ENCODE measurements around the gene MBNL1. TPM values are rescaled to one million over a fixed set of nuclear protein-coding genes. Genes with fewer than 3 reads are reported as not detected.
A peak's percentile ranks its signal among the peaks of the same experiment; 100 is the strongest.

Gene MBNL1
- total and polyA plus RNA-seq, 3 experiments from 2014 or later = 303 to 391 (median 386) TPM

DNA sequence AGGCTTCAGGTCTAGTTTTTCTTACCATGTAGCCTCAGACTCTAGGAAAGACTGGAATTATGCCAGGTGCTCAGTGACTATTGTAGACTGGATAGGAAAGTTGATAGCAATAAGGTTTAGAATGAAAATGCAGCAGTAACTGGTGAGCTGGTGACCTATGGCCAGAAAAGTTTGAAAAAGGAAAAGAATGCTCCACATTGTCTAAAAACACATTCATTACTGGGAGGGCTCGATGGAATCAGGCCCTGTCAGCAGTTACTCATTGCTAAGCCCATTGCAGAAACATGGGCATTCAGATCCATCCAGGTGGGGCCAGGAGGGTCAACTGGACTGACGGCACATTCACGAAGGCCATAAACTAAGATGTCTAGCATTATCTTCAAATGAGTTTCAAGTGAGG, 8.7 kb upstream of the MBNL1 start:
- Mint-ChIP-seq H3K9me3 (no peaks in the 10 kb centered on the region), H3K27ac (peak overlapping the region; percentile 58 to 93 (median 89)), H3K4me3 (peak overlapping the region in 5 of 7 donors; percentile 48 to 60 (median 55)), H3K27me3 (no peaks in the 10 kb centered on the region), H3K4me1 (peaks cover 83 to 94% (median 92%) of the 10 kb centered on the region in 3 donors), H3K36me3 (peaks cover 9 to 23% (median 9%) of the 10 kb centered on the region in 3 donors)
- peak overlapping the region; percentile 20 for H3K4me3 ChIP-seq (ENCODE audit: low read length)
- H3K4me1 ChIP-seq (ENCODE audit: insufficient read depth, low read length) = peaks cover 87% of the 10 kb centered on the region
- no peak for DNase-seq
- no peaks in the 10 kb centered on the region for H3K27me3 ChIP-seq (ENCODE audit: insufficient read depth, low read length, poor library complexity, severe bottlenecking)
- H3K27ac ChIP-seq (ENCODE audit: low read depth, low read length) = no peak overlapping the region
- CTCF ChIA-PET = interaction anchor here (1.0 kb wide), 1 partner anchor 68 kb away, joined by 3 read pairs; no protein-coding TSS in a partner anchor
- H3K36me3 ChIP-seq (ENCODE audit: insufficient read depth, low read length) = no peaks in the 10 kb centered on the region
- no peaks in the 10 kb centered on the region for H3K9me3 ChIP-seq (ENCODE audit: low read length)
- POLR2A ChIA-PET = interaction anchor here (0.5 to 8.6 kb wide), 4 partner anchors 9 to 52 kb away, joined by 3 to 59 read pairs (median 4); partner anchors contain the start of gene MBNL1

GRCh38 chr3:152260529-152260928, 8.2 kb upstream of the MBNL1 start:
- peaks cover 84 to 94% (median 92%) of the 10 kb centered on the region in 3 donors for H3K4me1 Mint-ChIP-seq
- CTCF ChIA-PET = interaction anchor here (1.3 kb wide), 1 partner anchor 12 kb away, joined by 4 read pairs; no protein-coding TSS in a partner anchor

GRCh38 chr3:152261329-152261728, 7.4 kb upstream of the MBNL1 start:
- Histone ChIP-seq H3K9me3 (ENCODE audit: low read length) (no peaks in the 10 kb centered on the region), H3K27me3 (ENCODE audit: insufficient read depth, low read length, poor library complexity, severe bottlenecking) (no peaks in the 10 kb centered on the region), H3K4me3 (ENCODE audit: low read length) (no peak overlapping the region), H3K27ac (ENCODE audit: low read depth, low read length) (no peak overlapping the region), H3K4me1 (ENCODE audit: insufficient read depth, low read length) (peaks cover 87% of the 10 kb centered on the region), H3K36me3 (ENCODE audit: insufficient read depth, low read length) (no peaks in the 10 kb centered on the region)
- H3K27ac Mint-ChIP-seq = peak overlapping the region; percentile 36 to 93 (median 67)
- H3K9me3 Mint-ChIP-seq = no peaks in the 10 kb centered on the region
- ChIA-PET CTCF (interaction anchor here (1.3 kb wide), 1 partner anchor 13 kb away, joined by 4 read pairs; no protein-coding TSS in a partner anchor), POLR2A (no interaction called here)
- H3K27me3 Mint-ChIP-seq = no peaks in the 10 kb centered on the region
- DNase-seq = no peak
- peaks cover 83 to 94% (median 92%) of the 10 kb centered on the region in 3 donors for H3K4me1 Mint-ChIP-seq
- peaks cover 9 to 23% (median 9%) of the 10 kb centered on the region in 3 donors for H3K36me3 Mint-ChIP-seq
- H3K4me3 Mint-ChIP-seq = no peak overlapping the region

More at GRCh38 chr3:152260529-152260928, 8.2 kb upstream of the MBNL1 start:
- H3K27ac Mint-ChIP-seq = peak overlapping the region; percentile 7 to 93 (median 87)
- H3K36me3 Mint-ChIP-seq = peaks cover 9 to 23% (median 9%) of the 10 kb centered on the region in 3 donors
- H3K9me3 ChIP-seq (ENCODE audit: low read length) = no peaks in the 10 kb centered on the region
- H3K36me3 ChIP-seq (ENCODE audit: insufficient read depth, low read length) = no peaks in the 10 kb centered on the region
- H3K4me1 ChIP-seq (ENCODE audit: insufficient read depth, low read length) = peaks cover 87% of the 10 kb centered on the region
- H3K27ac ChIP-seq (ENCODE audit: low read depth, low read length) = no peak overlapping the region
- POLR2A ChIA-PET = interaction anchor here (0.5 to 8.6 kb wide), 4 partner anchors 8 to 52 kb away, joined by 3 to 59 read pairs (median 4); partner anchors contain the start of gene MBNL1
- H3K27me3 ChIP-seq (ENCODE audit: insufficient read depth, low read length, poor library complexity, severe bottlenecking) = no peaks in the 10 kb centered on the region
- no peaks in the 10 kb centered on the region for H3K27me3 Mint-ChIP-seq
- no peak for DNase-seq
- H3K9me3 Mint-ChIP-seq = no peaks in the 10 kb centered on the region
- H3K4me3 Mint-ChIP-seq = peak overlapping the region in 5 of 7 donors; percentile 1 to 56 (median 44)
- H3K4me3 ChIP-seq (ENCODE audit: low read length) = no peak overlapping the region

DNA sequence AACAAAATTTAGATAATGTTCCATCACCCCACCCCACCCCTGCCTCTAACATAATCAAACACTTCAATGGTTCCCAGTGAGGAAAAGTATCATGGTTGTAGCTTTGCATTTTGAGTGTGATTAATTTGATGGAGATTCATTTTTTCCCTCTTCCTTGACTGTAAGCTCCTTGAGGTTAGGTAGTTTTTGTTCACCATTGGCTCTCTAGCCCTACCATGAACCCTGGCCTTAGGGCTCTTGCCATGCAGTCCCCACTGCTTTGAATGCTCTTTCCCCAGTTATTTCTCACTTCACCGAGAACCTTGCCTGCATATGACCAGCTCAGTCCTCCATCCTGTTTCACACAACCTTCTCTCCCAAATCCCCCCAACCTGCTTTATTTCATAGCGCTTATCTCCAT, 5.0 kb upstream of the MBNL1 start:
- peaks cover 82 to 93% (median 89%) of the 10 kb centered on the region in 3 donors for H3K4me1 Mint-ChIP-seq
- Histone ChIP-seq H3K4me1 (ENCODE audit: insufficient read depth, low read length) (peaks cover 85% of the 10 kb centered on the region), H3K9me3 (ENCODE audit: low read length) (no peaks in the 10 kb centered on the region), H3K4me3 (ENCODE audit: low read length) (no peak overlapping the region), H3K36me3 (ENCODE audit: insufficient read depth, low read length) (no peaks in the 10 kb centered on the region), H3K27me3 (ENCODE audit: insufficient read depth, low read length, poor library complexity, severe bottlenecking) (no peaks in the 10 kb centered on the region), H3K27ac (ENCODE audit: low read depth, low read length) (no peak overlapping the region)
- ChIA-PET CTCF (no interaction called here), POLR2A (interaction anchor here (0.6 to 0.9 kb wide), 3 partner anchors 9 to 60 kb away, joined by 3 to 4 read pairs (median 3); no protein-coding TSS in a partner anchor)
- DNase-seq = no peak
- H3K27me3 Mint-ChIP-seq = no peaks in the 10 kb centered on the region
- peak overlapping the region; percentile 19 to 89 (median 69) for H3K27ac Mint-ChIP-seq
- H3K4me3 Mint-ChIP-seq = peak overlapping the region in 5 of 7 donors; percentile 22 to 79 (median 25)
- H3K36me3 Mint-ChIP-seq = peaks cover 9 to 26% (median 13%) of the 10 kb centered on the region in 3 donors
- no peaks in the 10 kb centered on the region for H3K9me3 Mint-ChIP-seq

DNA sequence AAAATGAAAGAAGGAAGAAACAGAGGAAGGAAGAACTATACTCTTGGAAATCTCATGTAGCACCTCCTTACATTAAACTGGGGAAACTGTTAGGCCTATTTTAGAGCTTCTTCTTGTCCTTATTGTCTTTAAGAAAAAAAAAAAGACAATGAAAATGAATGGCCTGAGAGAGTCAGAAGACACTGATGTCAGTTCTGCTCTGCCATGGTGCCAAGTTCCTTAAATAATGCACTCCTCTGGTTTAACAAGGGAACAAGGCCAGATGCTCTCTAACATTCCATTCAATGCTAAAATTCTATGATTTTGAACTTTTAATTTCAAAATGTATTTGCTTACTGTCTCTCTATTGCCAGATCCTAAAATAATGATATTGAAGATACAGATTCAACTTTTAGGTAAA, 4.4 kb upstream of the MBNL1 start:
- H3K4me3 ChIP-seq (ENCODE audit: low read length) = no peak overlapping the region
- Mint-ChIP-seq H3K36me3 (peaks cover 9 to 30% (median 13%) of the 10 kb centered on the region in 3 donors), H3K27me3 (peaks cover 0 to under 1% of the 10 kb centered on the region in 2 donors), H3K27ac (peak overlapping the region in 6 of 8 donors; percentile 19 to 86 (median 61)), H3K4me3 (peak overlapping the region in 3 of 7 donors; percentile 38 to 58 (median 41)), H3K9me3 (no peaks in the 10 kb centered on the region), H3K4me1 (peaks cover 77 to 86% (median 83%) of the 10 kb centered on the region in 3 donors)
- ChIA-PET CTCF (no interaction called here), POLR2A (interaction anchor here (0.8 kb wide), 1 partner anchor 31 kb away, joined by 3 read pairs; no protein-coding TSS in a partner anchor)
- peaks cover 79% of the 10 kb centered on the region for H3K4me1 ChIP-seq (ENCODE audit: insufficient read depth, low read length)
- H3K9me3 ChIP-seq (ENCODE audit: low read length) = no peaks in the 10 kb centered on the region
- no peaks in the 10 kb centered on the region for H3K36me3 ChIP-seq (ENCODE audit: insufficient read depth, low read length)
- no peak for DNase-seq
- no peak overlapping the region for H3K27ac ChIP-seq (ENCODE audit: low read depth, low read length)
- no peaks in the 10 kb centered on the region for H3K27me3 ChIP-seq (ENCODE audit: insufficient read depth, low read length, poor library complexity, severe bottlenecking)

GRCh38 chr3:152266221-152266995, 2.3 kb upstream of the MBNL1 start:
- CTCF ChIA-PET = interaction anchor here (3.5 kb wide), 1 partner anchor 10 kb away, joined by 37 read pairs; no protein-coding TSS in a partner anchor
- Histone ChIP-seq H3K4me1 (ENCODE audit: insufficient read depth, low read length) (peaks cover 59% of the 10 kb centered on the region), H3K27ac (ENCODE audit: low read depth, low read length) (peak overlapping the region; percentile 10), H3K4me3 (ENCODE audit: low read length) (peak overlapping the region; percentile 97), H3K36me3 (ENCODE audit: insufficient read depth, low read length) (peaks cover 7% of the 10 kb centered on the region), H3K9me3 (ENCODE audit: low read length) (no peaks in the 10 kb centered on the region), H3K27me3 (ENCODE audit: insufficient read depth, low read length, poor library complexity, severe bottlenecking) (no peaks in the 10 kb centered on the region)
- H3K9me3 Mint-ChIP-seq = no peaks in the 10 kb centered on the region
- H3K27ac Mint-ChIP-seq = peak overlapping the region; percentile 70 to 100 (median 96)
- H3K27me3 Mint-ChIP-seq = peaks cover 0 to 3% of the 10 kb centered on the region in 2 donors
- POLR2A ChIA-PET = interaction anchor here (1.1 to 4.5 kb wide), 3 partner anchors 8 to 22 kb away, joined by 7 to 64 read pairs (median 53); no protein-coding TSS in a partner anchor
- no peak for DNase-seq
- peaks cover 61 to 70% (median 67%) of the 10 kb centered on the region in 3 donors for H3K4me1 Mint-ChIP-seq
- H3K4me3 Mint-ChIP-seq = peak overlapping the region; percentile 60 to 100 (median 99)
- H3K36me3 Mint-ChIP-seq = peaks cover 9 to 43% (median 15%) of the 10 kb centered on the region in 3 donors

- ChIA-PET CTCF (interaction anchor here (0.7 to 3.5 kb wide), 10 partner anchors 11 to 175 kb away, joined by 3 to 37 read pairs (median 8); no protein-coding TSS in a partner anchor), POLR2A (interaction anchor here (0.6 to 4.5 kb wide), 19 partner anchors 8 to 165 kb away, joined by 3 to 64 read pairs (median 6); no protein-coding TSS in a partner anchor)
- Histone ChIP-seq H3K36me3 (ENCODE audit: insufficient read depth, low read length) (peaks cover 7% of the 10 kb centered on the region), H3K27ac (ENCODE audit: low read depth, low read length) (peak overlapping the region; percentile 96), H3K4me1 (ENCODE audit: insufficient read depth, low read length) (peaks cover 56% of the 10 kb centered on the region), H3K4me3 (ENCODE audit: low read length) (peak overlapping the region; percentile 97), H3K9me3 (ENCODE audit: low read length) (no peaks in the 10 kb centered on the region), H3K27me3 (ENCODE audit: insufficient read depth, low read length, poor library complexity, severe bottlenecking) (no peaks in the 10 kb centered on the region)
- Mint-ChIP-seq H3K9me3 (no peaks in the 10 kb centered on the region), H3K36me3 (peaks cover 5 to 41% (median 12%) of the 10 kb centered on the region in 3 donors), H3K4me1 (peaks cover 64 to 74% (median 68%) of the 10 kb centered on the region in 3 donors), H3K4me3 (peak overlapping the region; percentile 89 to 100 (median 99)), H3K27me3 (peaks cover 0 to 3% of the 10 kb centered on the region in 2 donors), H3K27ac (peak overlapping the region; percentile 94 to 100 (median 98))
- DNase-seq = no peak
These were observed 736 bp upstream of the MBNL1 start for GRCh38 chr3:152267831-152268554.

All from CD8-positive, alpha-beta memory T cell (primary cell).